Psoas muscle (tissue), 8 donors: ENCODE results near the gene PALLD. TPM values are rescaled to one million over a fixed set of nuclear protein-coding genes. Genes with fewer than 3 reads are reported as not detected.

Experiments
- ATAC-seq, 4 donors: fragments of 200-7000 bp; cut with Tn5 transposase; one replicate each; pipeline ENCODE4 v1.9.1; 2020; ENCODE audit warnings: moderate library complexity in 3 of 4, mild to moderate bottlenecking in 2 of 4
- DNase-seq, 2 donors: peaks; one replicate each; pipeline ENCODE4 v3.0.0-alpha.2; 2020
- H3K27ac ChIP-seq: fragments of 200-600 bp; one replicate; pipeline ENCODE4 v1.8.0; 2022
- H3K27me3 ChIP-seq, 3 donors: fragments of 200-600 bp in 1 of 3; one replicate each; pipeline versions ENCODE4 v1.6.1 to v1.8.0; 2013 to 2022; ENCODE audit warnings: low read length in 2 of 3, mild to moderate bottlenecking in 2 of 3, moderate library complexity in 1 of 3; ENCODE audit not compliant: insufficient read depth in 3 of 3
- H3K36me3 ChIP-seq, 2 donors: fragments of 200-600 bp in 1 of 2; one replicate each; pipeline versions ENCODE4 v1.6.1 to v1.8.0; 2013 to 2022; ENCODE audit warnings: low read depth in 1 of 2, mild to moderate bottlenecking in 1 of 2, moderate library complexity in 1 of 2; ENCODE audit not compliant: insufficient read depth in 1 of 2
- H3K4me1 ChIP-seq: fragments of 200-600 bp; one replicate; pipeline ENCODE4 v1.8.0; 2022
- H3K4me3 ChIP-seq: fragments of 200-600 bp; one replicate; pipeline ENCODE4 v1.8.0; 2022; ENCODE audit warnings: mild to moderate bottlenecking
- H3K9me3 ChIP-seq: fragments of 200-600 bp; one replicate; pipeline ENCODE4 v1.8.0; 2022
- CTCF ChIP-seq: fragments of 200-600 bp; IDR thresholded peaks from one replicate; pipeline ENCODE4 v1.8.0; 2022; ENCODE audit warnings: antibody characterized with exemption
- WGBS, 3 donors: extraction: QIAGEN DNeasy Blood & Tissue Kit; methylation state at CpG; one replicate each; pipeline versions ENCODE4 v1.1.6 to v1.1.7; 2013; 5-methylcytosine and 5-hydroxymethylcytosine counted together
- intact Hi-C, 2 donors: fragments of 100-400 bp; cut with DNase I; formaldehyde crosslinking; loops; one replicate each; pipeline versions ENCODE4 v1.11.0 to v1.14.2; 2022
- polyA plus RNA-seq, 3 donors: library from polyadenylated mRNA; stranded (reverse); fragments of 200-250 nt; gene quantifications; one replicate each; pipeline ENCODE4 v1.2.3, GENCODE V29; 2013
- total RNA-seq, 4 donors: library from RNA; stranded (reverse); fragmentation: NEBNext Ultra II Directional in 2 of 4; extraction: Animal tissue kit (Norgen Biotek cat#: 25700) in 2 of 4; gene quantifications; one replicate each; pipeline versions ENCODE4 v1.2.1 to v1.2.4, GENCODE V29; 2021 to 2023
- donor health status: healthy with polysubstance abuse.
- donor health status: DM: no; HTN: no; CAD: no; lungs with moderate emphysema.
- donor health status: Bipolar disorder and iron deficiency.
- donor health status: healthy.
- donor health status: DM: yes; HTN: yes; CAD: no.
- donor health status: DM: no; HTN: no; CAD: no.
- donor health status: DM: no; HTN: no; CAD: no.
- donor health status: DM: yes; HTN: yes; CAD: no.

The PALLD gene
- total and polyA plus RNA-seq, 7 donors, result 19.2 to 245 (median 168) TPM

GRCh38 chr4:168791376-168791775 lies 294.5 kb downstream of the PALLD start:
- Histone ChIP-seq H3K4me1 (peaks cover 17% of the 10 kb centered on the region), H3K9me3 (no peaks in the 10 kb centered on the region), H3K4me3 (no peak overlapping the region), H3K36me3 (no peaks in the 10 kb centered on the region), H3K27ac (no peak overlapping the region), H3K27me3 (no peaks in the 10 kb centered on the region)
- DNase-seq, result no peak
- 90 to 95% (median 94%) methylated on average over 5 of the region's 5 CpGs for WGBS, 3 donors
- TF ChIP-seq CTCF, result no peak
- intact Hi-C loops, result loop anchor here in 1 of 2 donors (5.0 kb wide), 1 partner anchor 34 kb away; no protein-coding TSS in a partner anchor
- no peak for ATAC-seq

- 92 to 96% (median 94%) methylated on average over 5 of the region's 5 CpGs for WGBS, 3 donors
- intact Hi-C loops, result loop anchor here in 1 of 2 donors (5.0 kb wide), 1 partner anchor 36 kb away; no protein-coding TSS in a partner anchor
- no peak for DNase-seq
- no peak overlapping the region for H3K4me3 ChIP-seq
- no peaks in the 10 kb centered on the region for H3K36me3 ChIP-seq
- no peak for TF ChIP-seq CTCF
- H3K4me1 ChIP-seq, result peaks cover 31% of the 10 kb centered on the region
- ATAC-seq, result no peak
- no peaks in the 10 kb centered on the region for H3K9me3 ChIP-seq
- no peaks in the 10 kb centered on the region for H3K27me3 ChIP-seq
- no peak overlapping the region for H3K27ac ChIP-seq
Observed at GRCh38 chr4:168793542-168793941, 296.7 kb downstream of the PALLD start.

GRCh38 chr4:168794092-168794707 lies 297.3 kb downstream of the PALLD start:
- no peak overlapping the region for H3K4me3 ChIP-seq
- H3K27ac ChIP-seq, result peak overlapping the region; percentile 64
- ATAC-seq (no peak), DNase-seq (no peak)
- no peaks in the 10 kb centered on the region for H3K27me3 ChIP-seq
- H3K36me3 ChIP-seq, result no peaks in the 10 kb centered on the region
- peaks cover 31% of the 10 kb centered on the region for H3K4me1 ChIP-seq
- 90 to 96% (median 91%) methylated on average over 20 of the region's 20 CpGs for WGBS, 3 donors
- H3K9me3 ChIP-seq, result no peaks in the 10 kb centered on the region
- intact Hi-C loops, result loop anchor here in 1 of 2 donors (5.0 kb wide), 1 partner anchor 37 kb away; no protein-coding TSS in a partner anchor
- no peak for TF ChIP-seq CTCF

- Histone ChIP-seq H3K36me3 (no peaks in the 10 kb centered on the region), H3K27me3 (no peaks in the 10 kb centered on the region), H3K4me3 (no peak overlapping the region), H3K4me1 (peaks cover 31% of the 10 kb centered on the region), H3K9me3 (no peaks in the 10 kb centered on the region), H3K27ac (peak overlapping the region; percentile 64)
- DNase-seq, result no peak
- no peak for TF ChIP-seq CTCF
- intact Hi-C loops, result loop anchor here in 1 of 2 donors (5.0 kb wide), 1 partner anchor 38 kb away; no protein-coding TSS in a partner anchor
- ATAC-seq, result no peak
- 91 to 96% (median 93%) methylated on average over 3 of the region's 3 CpGs for WGBS, 3 donors
Observed at GRCh38 chr4:168794881-168795280, 298.0 kb downstream of the PALLD start.

GRCh38 chr4:168795346-168795745 lies 298.5 kb downstream of the PALLD start:
- H3K4me3 ChIP-seq, result no peak overlapping the region
- WGBS, 3 donors, result 98 to 100% (median 100%) methylated on average over 1 of the region's 1 CpG
- no peaks in the 10 kb centered on the region for H3K9me3 ChIP-seq
- DNase-seq (no peak), ATAC-seq (no peak)
- no peak for TF ChIP-seq CTCF
- peaks cover 31% of the 10 kb centered on the region for H3K4me1 ChIP-seq
- H3K27ac ChIP-seq, result peak overlapping the region; percentile 64
- H3K27me3 ChIP-seq, result no peaks in the 10 kb centered on the region
- H3K36me3 ChIP-seq, result no peaks in the 10 kb centered on the region
- intact Hi-C loops, result no loop called here
